ENCODE results near the gene KIRREL2.
"Not testable (repeated sequence)": the region's sequence is repeated elsewhere in the genome, so short reads cannot be mapped to it uniquely, and the experiment has no call there.

The KIRREL2 gene

GRCh38 chr19:35870124-35870736, 13.5 kb downstream of the KIRREL2 start:
- DNase-seq (ENCODE audit: low read depth) = not testable (repeated sequence)

GRCh38 chr19:35870798-35871197, 14.1 kb downstream of the KIRREL2 start:
- no peak for DNase-seq (ENCODE audit: low read depth)

GRCh38 chr19:35871611-35872010, 14.9 kb downstream of the KIRREL2 start:
- no peak for DNase-seq (ENCODE audit: low read depth)

- DNase-seq (ENCODE audit: low read depth) = no peak
Observed at GRCh38 chr19:35872180-35872579, 15.5 kb downstream of the KIRREL2 start.

GRCh38 chr19:35874392-35874930, 17.8 kb downstream of the KIRREL2 start:
- no peak for DNase-seq (ENCODE audit: low read depth)

GRCh38 chr19:35879068-35879467, 22.4 kb downstream of the KIRREL2 start:
- no peak for DNase-seq (ENCODE audit: low read depth)

- peak; percentile 46 for DNase-seq (ENCODE audit: low read depth)
Observed at GRCh38 chr19:35879770-35880317, 23.1 kb downstream of the KIRREL2 start.

- DNase-seq (ENCODE audit: low read depth) = no peak
Observed at GRCh38 chr19:35882114-35882832, 25.6 kb downstream of the KIRREL2 start.

- DNase-seq (ENCODE audit: low read depth) = no peak
Observed at GRCh38 chr19:35883882-35884281, 27.2 kb downstream of the KIRREL2 start.

- DNase-seq (ENCODE audit: low read depth) = no peak
Observed at GRCh38 chr19:35885225-35885738, 28.6 kb downstream of the KIRREL2 start.

GRCh38 chr19:35885904-35886303, 29.2 kb downstream of the KIRREL2 start:
- no peak for DNase-seq (ENCODE audit: low read depth)

- no peak for DNase-seq (ENCODE audit: low read depth)
Observed at GRCh38 chr19:35887197-35887596, 30.5 kb downstream of the KIRREL2 start.

GRCh38 chr19:35888398-35888797, 31.7 kb downstream of the KIRREL2 start:
- no peak for DNase-seq (ENCODE audit: low read depth)

- DNase-seq (ENCODE audit: low read depth) = no peak
Observed at GRCh38 chr19:35889370-35890112, 32.8 kb downstream of the KIRREL2 start.

GRCh38 chr19:35890113-35890650, 33.5 kb downstream of the KIRREL2 start:
- no peak for DNase-seq (ENCODE audit: low read depth)

- not testable (repeated sequence) for DNase-seq (ENCODE audit: low read depth)
Observed at GRCh38 chr19:35891819-35892218, 35.1 kb downstream of the KIRREL2 start.

- no peak for DNase-seq (ENCODE audit: low read depth)
Observed at GRCh38 chr19:35894342-35894741, 37.6 kb downstream of the KIRREL2 start.

GRCh38 chr19:35895911-35896642, 39.4 kb downstream of the KIRREL2 start:
- DNase-seq (ENCODE audit: low read depth) = no peak

- no peak for DNase-seq (ENCODE audit: low read depth)
Observed at GRCh38 chr19:35896643-35897040, 39.9 kb downstream of the KIRREL2 start.

- no peak for DNase-seq (ENCODE audit: low read depth)
Observed at GRCh38 chr19:35897706-35898451, 41.2 kb downstream of the KIRREL2 start.

- DNase-seq (ENCODE audit: low read depth) = no peak
Observed at GRCh38 chr19:35898499-35898809, 41.7 kb downstream of the KIRREL2 start.
